Endothelial cell of umbilical vein (primary cell): Measurements from ENCODE around the gene GAP43.

Experiments used
- FOS ChIP-seq: IDR thresholded peaks from 2 replicates; pipeline ENCODE4 v1.6.1; 2011; ENCODE audit warnings: mild to moderate bottlenecking, low read length, moderate library complexity, borderline replicate concordance; ENCODE audit not compliant: insufficient read depth
- JUN ChIP-seq: IDR thresholded peaks from 2 replicates; pipeline ENCODE4 v1.6.1; 2011; ENCODE audit warnings: borderline replicate concordance, low read depth; ENCODE audit not compliant: insufficient read length, insufficient read depth
- MYC ChIP-seq: IDR thresholded peaks from one replicate; pipeline ENCODE4 v1.6.1; 2011; ENCODE audit warnings: mild to moderate bottlenecking, low read depth, low read length
- POLR2AphosphoS5 ChIP-seq: IDR thresholded peaks from 2 replicates; pipeline ENCODE4 v1.6.1; 2012; ENCODE audit warnings: low read depth, mild to moderate bottlenecking, control low read depth, low read length, moderate library complexity; ENCODE audit not compliant: insufficient read depth
- TF ChIP-seq, protein P1 (sequence below), 2 donors: IDR thresholded peaks; 1 replicate in 1 of 2; 2 replicates in 1 of 2; pipeline ENCODE4 v1.5.1; 2011; ENCODE audit warnings: low read length in 2 of 2, mild to moderate bottlenecking in 2 of 2, moderate library complexity in 2 of 2, control low read depth in 1 of 2, inconsistent platforms in 1 of 2, low read depth in 1 of 2; ENCODE audit not compliant: insufficient read depth in 1 of 2; ENCODE audit errors: extremely low read depth in 1 of 2
- TF ChIP-seq, protein P2 (sequence below): IDR thresholded peaks from 2 replicates; pipeline ENCODE4 v1.6.1; 2011; ENCODE audit not compliant: insufficient read depth, insufficient read length

DNA sequence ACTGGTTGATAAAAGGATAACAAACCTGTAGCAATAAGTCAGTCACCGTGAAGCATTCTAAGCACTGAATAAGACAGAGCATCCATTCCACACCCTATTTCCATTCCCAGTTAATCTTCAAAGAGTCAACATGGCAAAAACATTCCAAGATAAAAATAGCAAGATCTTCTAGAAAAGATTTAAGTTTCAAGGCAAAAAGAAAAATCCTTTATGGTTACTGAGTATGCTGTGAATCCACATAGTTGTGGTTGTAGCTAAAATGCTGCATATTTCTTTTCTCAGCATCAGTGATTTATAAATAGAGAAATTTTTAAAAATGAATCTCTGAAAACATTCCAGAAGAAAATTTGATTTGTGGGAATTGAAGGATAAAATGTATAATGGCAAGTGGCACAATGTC, 21.1 kb downstream of the GAP43 start:
- TF ChIP-seq, protein P1, sequence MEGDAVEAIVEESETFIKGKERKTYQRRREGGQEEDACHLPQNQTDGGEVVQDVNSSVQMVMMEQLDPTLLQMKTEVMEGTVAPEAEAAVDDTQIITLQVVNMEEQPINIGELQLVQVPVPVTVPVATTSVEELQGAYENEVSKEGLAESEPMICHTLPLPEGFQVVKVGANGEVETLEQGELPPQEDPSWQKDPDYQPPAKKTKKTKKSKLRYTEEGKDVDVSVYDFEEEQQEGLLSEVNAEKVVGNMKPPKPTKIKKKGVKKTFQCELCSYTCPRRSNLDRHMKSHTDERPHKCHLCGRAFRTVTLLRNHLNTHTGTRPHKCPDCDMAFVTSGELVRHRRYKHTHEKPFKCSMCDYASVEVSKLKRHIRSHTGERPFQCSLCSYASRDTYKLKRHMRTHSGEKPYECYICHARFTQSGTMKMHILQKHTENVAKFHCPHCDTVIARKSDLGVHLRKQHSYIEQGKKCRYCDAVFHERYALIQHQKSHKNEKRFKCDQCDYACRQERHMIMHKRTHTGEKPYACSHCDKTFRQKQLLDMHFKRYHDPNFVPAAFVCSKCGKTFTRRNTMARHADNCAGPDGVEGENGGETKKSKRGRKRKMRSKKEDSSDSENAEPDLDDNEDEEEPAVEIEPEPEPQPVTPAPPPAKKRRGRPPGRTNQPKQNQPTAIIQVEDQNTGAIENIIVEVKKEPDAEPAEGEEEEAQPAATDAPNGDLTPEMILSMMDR (IDR thresholded peaks at IDR 0.05; ENCODE audit: extremely low read depth in 1 of 2, insufficient read depth in 1 of 2, low read depth in 1 of 2, low read length in 2 of 2), result no peak
- TF ChIP-seq POLR2AphosphoS5, result no peak
- TF ChIP-seq FOS, result no peak
- TF ChIP-seq MYC, result no peak
- TF ChIP-seq, protein P2, sequence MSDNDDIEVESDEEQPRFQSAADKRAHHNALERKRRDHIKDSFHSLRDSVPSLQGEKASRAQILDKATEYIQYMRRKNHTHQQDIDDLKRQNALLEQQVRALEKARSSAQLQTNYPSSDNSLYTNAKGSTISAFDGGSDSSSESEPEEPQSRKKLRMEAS, result no peak
- TF ChIP-seq JUN, result no peak
